Mucosa of descending colon (tissue), 3 donors: ENCODE measurements around the gene ZNF821. TPM values are rescaled to one million over a fixed set of nuclear protein-coding genes. Genes with fewer than 3 reads are reported as not detected.

Source experiments
- ATAC-seq: fragments of 200-7000 bp; cut with Tn5 transposase; one replicate; pipeline ENCODE4 v1.9.1; 2020; ENCODE audit warnings: mild to moderate bottlenecking, moderate library complexity
- DNase-seq, 3 donors: peaks; one replicate each; pipeline ENCODE4 v3.0.0-alpha.2; 2020
- H3K36me3 ChIP-seq: fragments of 200-600 bp; one replicate; pipeline ENCODE4 v1.8.0; 2021; ENCODE audit warnings: low read depth, mild to moderate bottlenecking
- H3K4me1 ChIP-seq: fragments of 200-600 bp; one replicate; pipeline ENCODE4 v1.8.0; 2021; ENCODE audit warnings: low read depth, mild to moderate bottlenecking
- H3K4me3 ChIP-seq: fragments of 200-600 bp; one replicate; pipeline ENCODE4 v1.8.0; 2021; ENCODE audit warnings: mild to moderate bottlenecking
- H3K9me3 ChIP-seq: fragments of 200-600 bp; one replicate; pipeline ENCODE4 v1.8.0; 2021; ENCODE audit warnings: mild to moderate bottlenecking
- intact Hi-C, 2 donors: fragments of 100-400 bp; cut with DNase I in 1 of 2; cut with micrococcal nuclease in 1 of 2; formaldehyde crosslinking; loops; one replicate each; pipeline versions ENCODE4 v1.11.0 to v1.11.1; 2022; cut with DNase I, micrococcal nuclease
- total RNA-seq, 3 donors: library from RNA; stranded (reverse); fragmentation: NEBNext Ultra II Directional in 2 of 3; extraction: Animal tissue kit (Norgen Biotek cat#: 25700) in 2 of 3; gene quantifications; one replicate each; pipeline versions ENCODE4 v1.2.1 to v1.2.4, GENCODE V29; 2021 to 2023
- TF ChIP-seq, protein P1 (sequence below): fragments of 200-600 bp; IDR thresholded peaks from one replicate; pipeline ENCODE4 v1.8.0; 2022; ENCODE audit warnings: antibody characterized with exemption, mild to moderate bottlenecking
- donor health status: DM: no; HTN: no; CAD: no; lungs with moderate emphysema.
- donor health status: DM: no; HTN: no; CAD: no.
- donor health status: DM: no; HTN: yes; CAD: no.

The ZNF821 gene
- total RNA-seq, 3 donors from 2014 or later: 10.2 to 13.7 (median 12.7) TPM

DNA sequence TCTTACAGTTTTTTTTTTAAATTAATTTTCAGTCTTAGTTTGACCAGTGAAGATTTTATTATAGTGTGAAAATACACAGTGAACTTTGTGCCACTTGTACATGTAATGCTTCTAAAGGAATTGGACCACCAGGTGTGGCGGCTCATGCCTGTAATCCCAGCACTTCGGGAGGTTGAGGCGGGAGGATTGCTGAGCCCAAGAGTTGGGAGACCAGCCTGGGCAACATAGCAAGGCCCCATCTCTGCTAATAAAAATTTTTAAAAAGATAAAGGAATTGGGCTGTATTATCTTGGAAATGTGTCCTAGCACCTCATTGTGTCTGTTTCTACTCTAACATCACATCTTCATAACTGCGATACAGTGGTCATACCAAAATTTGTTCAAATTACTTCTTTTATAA is 15.2 kb upstream of the ZNF821 start:
- no peak for ATAC-seq
- DNase-seq: no peak
- intact Hi-C loops: loop anchor here in 1 of 2 donors (5.0 kb wide), 1 partner anchor 92 kb away; the partner anchor contains the start of gene AP1G1
- H3K4me3 ChIP-seq: no peak overlapping the region
- TF ChIP-seq, protein P1, sequence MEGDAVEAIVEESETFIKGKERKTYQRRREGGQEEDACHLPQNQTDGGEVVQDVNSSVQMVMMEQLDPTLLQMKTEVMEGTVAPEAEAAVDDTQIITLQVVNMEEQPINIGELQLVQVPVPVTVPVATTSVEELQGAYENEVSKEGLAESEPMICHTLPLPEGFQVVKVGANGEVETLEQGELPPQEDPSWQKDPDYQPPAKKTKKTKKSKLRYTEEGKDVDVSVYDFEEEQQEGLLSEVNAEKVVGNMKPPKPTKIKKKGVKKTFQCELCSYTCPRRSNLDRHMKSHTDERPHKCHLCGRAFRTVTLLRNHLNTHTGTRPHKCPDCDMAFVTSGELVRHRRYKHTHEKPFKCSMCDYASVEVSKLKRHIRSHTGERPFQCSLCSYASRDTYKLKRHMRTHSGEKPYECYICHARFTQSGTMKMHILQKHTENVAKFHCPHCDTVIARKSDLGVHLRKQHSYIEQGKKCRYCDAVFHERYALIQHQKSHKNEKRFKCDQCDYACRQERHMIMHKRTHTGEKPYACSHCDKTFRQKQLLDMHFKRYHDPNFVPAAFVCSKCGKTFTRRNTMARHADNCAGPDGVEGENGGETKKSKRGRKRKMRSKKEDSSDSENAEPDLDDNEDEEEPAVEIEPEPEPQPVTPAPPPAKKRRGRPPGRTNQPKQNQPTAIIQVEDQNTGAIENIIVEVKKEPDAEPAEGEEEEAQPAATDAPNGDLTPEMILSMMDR: no peak
- peaks cover 41% of the 10 kb centered on the region for H3K4me1 ChIP-seq
- no peaks in the 10 kb centered on the region for H3K9me3 ChIP-seq
- H3K36me3 ChIP-seq: no peaks in the 10 kb centered on the region

DNA sequence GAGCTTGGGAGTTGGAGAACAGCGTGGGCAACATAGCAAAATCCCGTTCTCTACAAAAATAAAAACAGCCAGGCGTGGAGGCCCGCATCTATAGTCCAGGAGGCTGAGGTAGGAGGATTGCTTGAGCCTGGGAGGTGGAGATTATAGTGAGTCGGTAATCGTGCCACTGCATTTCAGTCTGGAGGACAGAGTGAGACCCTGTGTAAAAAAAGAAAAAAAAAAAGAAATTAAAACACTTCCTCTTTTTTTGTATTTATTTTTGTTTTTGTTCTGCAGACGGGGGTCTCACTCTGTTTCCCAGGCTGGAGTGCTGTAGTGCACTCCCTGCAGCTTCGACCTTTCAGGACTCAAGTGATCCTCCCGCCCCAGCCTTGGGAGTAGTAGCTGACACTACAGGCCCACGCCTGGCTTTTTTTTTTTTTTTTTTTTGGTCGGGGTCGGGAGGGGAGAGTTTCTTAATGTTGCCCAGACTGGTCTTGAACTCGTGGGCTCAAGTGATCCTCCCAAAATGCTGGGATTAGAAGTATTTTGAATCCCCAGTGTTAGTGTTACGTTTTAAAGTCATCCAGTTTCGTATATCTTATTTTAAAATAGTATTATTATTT is 12.9 kb upstream of the ZNF821 start:
- no peak for ATAC-seq

DNA sequence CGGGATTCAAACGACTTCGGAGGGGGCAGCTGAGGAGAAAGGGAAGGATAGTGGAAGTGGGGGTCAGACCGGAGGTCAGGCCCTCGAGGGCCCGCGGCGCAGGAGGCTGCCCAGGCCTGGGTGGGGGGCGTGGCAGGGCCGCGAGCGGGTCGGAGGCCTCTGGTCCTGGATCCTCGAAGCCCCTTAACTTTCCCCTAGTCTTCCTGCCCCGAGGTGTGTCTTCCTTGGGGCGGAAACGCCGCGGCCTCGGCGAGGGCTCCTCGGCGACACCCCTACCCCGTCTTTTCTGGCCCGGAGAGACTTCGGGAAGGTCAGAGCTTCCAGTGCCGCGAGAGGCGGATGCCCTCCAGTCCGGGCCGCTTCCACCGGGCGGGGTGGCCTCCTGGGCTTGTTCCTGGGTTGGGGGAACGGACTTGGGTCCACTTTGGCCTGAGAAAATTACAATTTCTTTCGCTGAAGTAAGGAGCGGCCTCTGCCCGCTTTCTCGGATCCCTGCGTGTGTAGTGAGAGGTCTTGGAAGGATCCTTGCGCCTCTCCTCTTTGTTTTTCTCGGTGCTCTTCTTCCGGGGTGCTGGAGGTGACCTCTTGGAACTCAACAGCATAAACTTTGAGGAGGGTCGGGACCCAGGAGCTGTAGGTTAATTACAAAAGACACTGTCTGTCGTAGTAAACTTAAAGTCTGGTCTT is 11.8 kb upstream of the ZNF821 start:
- intact Hi-C loops: loop anchor here in 1 of 2 donors (5.0 kb wide), 1 partner anchor 89 kb away; the partner anchor contains the start of gene AP1G1
- H3K4me1 ChIP-seq: peaks cover 37% of the 10 kb centered on the region
- peak in 2 of 3 donors; percentile 67 to 71 for DNase-seq
- no peaks in the 10 kb centered on the region for H3K36me3 ChIP-seq
- peak overlapping the region; percentile 97 for H3K4me3 ChIP-seq
- peak; percentile 24 for ATAC-seq
- TF ChIP-seq, protein P1: no peak
- no peaks in the 10 kb centered on the region for H3K9me3 ChIP-seq

More for the DNA sequence above, 12.9 kb upstream of the ZNF821 start:
- TF ChIP-seq, protein P1: no peak
- Histone ChIP-seq H3K9me3 (no peaks in the 10 kb centered on the region), H3K36me3 (no peaks in the 10 kb centered on the region), H3K4me1 (peaks cover 40% of the 10 kb centered on the region), H3K4me3 (no peak overlapping the region)
- DNase-seq: no peak
- intact Hi-C loops: loop anchor here in 1 of 2 donors (5.0 kb wide), 1 partner anchor 90 kb away; the partner anchor contains the start of gene AP1G1

DNA sequence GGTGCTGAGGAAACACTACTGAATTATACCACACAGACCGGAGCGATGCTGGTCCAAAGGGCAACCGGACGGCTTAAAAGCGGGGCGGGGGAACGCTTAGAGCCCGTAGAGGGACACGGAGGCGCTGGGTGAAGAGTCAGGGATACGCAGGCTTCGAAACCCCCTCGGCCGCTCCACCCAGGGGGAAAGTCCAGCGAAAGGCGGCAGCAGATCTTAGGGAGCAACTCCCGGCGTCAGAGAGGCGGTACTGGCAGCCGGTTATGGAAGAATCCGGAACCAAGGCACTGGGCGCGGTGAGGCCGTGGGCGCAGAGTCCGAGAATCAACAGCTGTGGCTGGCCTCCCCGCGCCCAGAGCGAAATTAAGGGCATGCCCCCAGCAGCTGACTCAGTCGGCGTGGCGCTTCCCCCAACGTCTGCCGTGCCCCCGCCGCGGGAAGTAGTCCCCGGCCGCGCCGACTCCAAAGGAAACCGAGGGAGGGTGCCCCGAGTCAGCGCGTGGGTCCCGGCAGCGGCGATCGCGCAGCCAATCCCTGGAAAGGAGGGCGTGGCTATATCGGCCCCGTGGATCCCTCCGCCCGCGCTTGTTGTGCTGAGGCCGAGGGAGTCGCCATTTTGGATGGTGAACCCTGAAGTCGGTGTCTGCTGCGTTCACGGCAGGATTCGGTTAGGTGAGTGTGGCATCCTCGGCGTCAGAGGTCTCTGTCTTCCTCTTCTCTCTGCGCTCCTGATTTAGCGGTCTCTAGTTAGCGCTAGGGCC is 11.1 kb upstream of the ZNF821 start, which contains the start of gene IST1:
IST1 (plus strand) TSS at position 611 of the 758 bp plus-strand sequence. CDS start 20,110 bp downstream, outside the sequence.
- TF ChIP-seq, protein P1: no peak
- Histone ChIP-seq H3K9me3 (no peaks in the 10 kb centered on the region), H3K4me3 (peak within 1 kb of the TSS; percentile 97), H3K4me1 (peaks cover 37% of the 10 kb centered on the region), H3K36me3 (no peaks in the 10 kb centered on the region)
- DNase-seq: peak; percentile 98 to 99 (median 98)
- intact Hi-C loops: loop anchor here in 1 of 2 donors (5.0 kb wide), 1 partner anchor 88 kb away; the partner anchor contains the start of gene AP1G1
- peak; percentile 94 for ATAC-seq

DNA sequence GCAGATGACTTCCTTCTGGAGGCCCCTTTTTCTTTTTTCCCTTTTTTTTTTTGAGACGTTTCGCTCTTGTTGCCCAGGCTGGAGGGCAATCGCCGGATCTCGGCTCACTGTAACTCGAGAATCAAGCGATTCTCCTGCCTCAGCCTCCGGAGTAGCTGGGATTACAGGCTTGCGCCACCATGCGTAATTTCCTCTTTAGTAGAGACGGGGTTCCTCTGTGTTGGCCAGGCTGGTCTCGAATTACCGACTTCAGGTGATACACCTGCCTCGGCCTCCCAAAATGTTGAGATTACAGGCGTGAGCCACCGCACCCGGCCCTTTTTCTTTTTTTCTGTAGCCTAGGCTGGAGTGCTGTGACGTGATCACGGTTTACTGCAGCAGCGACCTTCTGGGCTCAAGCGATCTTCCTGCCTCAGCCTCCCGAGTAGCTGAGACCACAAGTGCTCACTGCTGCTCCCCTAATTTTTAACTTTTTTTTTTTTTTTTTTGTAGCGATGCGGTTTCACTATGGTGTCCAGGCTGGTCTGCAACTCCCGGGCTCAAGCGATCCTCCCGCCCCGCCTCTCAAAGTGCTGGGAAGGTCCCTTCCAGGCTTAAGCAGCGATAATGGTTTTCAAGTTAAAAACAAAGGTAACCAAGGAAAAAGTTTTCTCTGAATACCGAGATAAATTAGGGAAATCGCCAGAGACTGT is 10.4 kb upstream of the ZNF821 start:
- H3K4me3 ChIP-seq: peak overlapping the region; percentile 97
- no peaks in the 10 kb centered on the region for H3K9me3 ChIP-seq
- intact Hi-C loops: no loop called here
- H3K4me1 ChIP-seq: peaks cover 30% of the 10 kb centered on the region
- DNase-seq: peak; percentile 56 to 71 (median 63)
- peak; percentile 13 for ATAC-seq
- TF ChIP-seq, protein P1: no peak
- no peaks in the 10 kb centered on the region for H3K36me3 ChIP-seq
